Brain pericyte (primary cell): ENCODE results near the gene GNB5.

ENCODE experiments used
- DNase-seq: peaks from one replicate; pipeline ENCODE4 v3.0.0-alpha.2; 2012; ENCODE audit warnings: low read depth, low spot score

GNB5 gene

DNA sequence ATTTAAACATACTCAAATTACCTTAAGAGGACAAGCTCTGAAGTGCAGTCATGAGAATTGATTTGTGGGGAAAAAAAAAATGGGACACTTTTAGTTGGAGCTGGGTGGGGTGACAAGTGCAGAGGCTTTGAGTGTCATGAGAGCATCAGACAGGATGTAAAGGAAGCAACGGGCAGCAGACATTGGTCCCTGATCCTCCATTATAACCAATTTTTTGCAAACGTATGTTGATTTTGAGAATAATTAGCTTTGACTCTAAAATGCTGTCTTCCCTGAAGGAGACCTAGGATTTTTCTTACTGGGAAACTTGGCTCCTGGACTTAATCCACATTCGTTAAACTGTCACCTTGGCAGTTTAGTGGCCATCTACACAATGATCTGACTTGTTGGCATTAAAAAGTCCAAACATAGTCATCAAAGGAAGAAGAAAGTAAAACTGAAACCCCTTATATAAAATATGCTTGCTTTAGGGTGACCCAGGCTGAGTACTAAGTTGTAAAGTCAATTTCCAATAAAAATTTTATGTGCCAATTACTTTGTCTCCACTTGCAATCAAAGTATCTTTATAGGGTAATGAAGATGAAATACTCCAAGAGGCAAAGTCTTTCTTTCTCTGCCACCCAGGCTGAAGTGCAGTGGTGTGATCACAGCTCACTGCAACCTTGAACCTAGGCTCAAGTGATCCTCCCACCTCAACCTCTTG is 124.2 kb downstream of the GNB5 start:
- no peak for DNase-seq
